CD4-positive, alpha-beta T cell (primary cell): ENCODE data around the gene MED12L. TPM values are rescaled to one million over a fixed set of nuclear protein-coding genes. Genes with fewer than 3 reads are reported as not detected.

Experiments
- ATAC-seq: fragments of 200-7000 bp; cut with Tn5 transposase; one replicate; pipeline ENCODE4 v1.10.0; 2022; ENCODE audit warnings: mild to moderate bottlenecking; ENCODE audit not compliant: poor library complexity
- CTCF ChIA-PET: fragments of 350-600 bp; sonication (Branson Sonifier 250); formaldehyde crosslinking; loops from one replicate; lab custom pipeline; 2021; ENCODE audit warnings: antibody characterized with exemption, inconsistent platforms; lab: Charles Lee
- POLR2A ChIA-PET: fragments of 350-600 bp; sonication (Branson Sonifier 250); formaldehyde crosslinking; loops from one replicate; lab custom pipeline; 2021; ENCODE audit warnings: antibody characterized with exemption, inconsistent platforms; lab: Charles Lee
- DNase-seq, 14 experiments: peaks; one replicate each; pipeline ENCODE4 v3.0.0-alpha.2; 2013 to 2020; ENCODE audit warnings: mixed read lengths in 2 of 14
- H3K27ac ChIP-seq, 2 donors: one replicate each; pipeline versions ENCODE4 v1.5.1 to v1.7.0; 2013; ENCODE audit warnings: low read length in 2 of 2, low read depth in 1 of 2, mild to moderate bottlenecking in 1 of 2
- H3K27me3 ChIP-seq, 2 experiments: 1 replicate in 1 of 2; 2 replicates in 1 of 2; pipeline versions ENCODE4 v1.6.1 to v1.7.0; 2013; ENCODE audit warnings: low read length in 2 of 2, control low read depth in 1 of 2, mild to moderate bottlenecking in 1 of 2, moderate library complexity in 1 of 2; ENCODE audit not compliant: insufficient read depth in 2 of 2, control insufficient read depth in 1 of 2
- H3K36me3 ChIP-seq: one replicate; pipeline ENCODE4 v1.6.1; 2013; ENCODE audit warnings: low read length, control low read depth; ENCODE audit not compliant: insufficient read depth
- H3K4me1 ChIP-seq: one replicate; pipeline ENCODE4 v1.6.1; 2013; ENCODE audit warnings: low read length, control low read depth; ENCODE audit not compliant: insufficient read depth
- H3K4me3 ChIP-seq: one replicate; pipeline ENCODE4 v1.5.1; 2013; ENCODE audit warnings: mild to moderate bottlenecking, low read length, moderate library complexity
- H3K9me3 ChIP-seq, 2 experiments: 1 replicate in 1 of 2; 2 replicates in 1 of 2; pipeline versions ENCODE4 v1.6.1 to v1.7.0; 2013; ENCODE audit warnings: low read length in 2 of 2, mild to moderate bottlenecking in 2 of 2, control low read depth in 1 of 2, moderate library complexity in 1 of 2; ENCODE audit not compliant: control insufficient read depth in 1 of 2, insufficient read depth in 1 of 2
- H3K27ac Mint-ChIP-seq: one replicate; pipeline ENCODE4 v1.8.0; 2020; ENCODE audit warnings: mixed read lengths
- H3K27me3 Mint-ChIP-seq: one replicate; pipeline ENCODE4 v1.8.0; 2021; ENCODE audit warnings: mixed read lengths
- H3K36me3 Mint-ChIP-seq: one replicate; pipeline ENCODE4 v1.8.0; 2021; ENCODE audit warnings: low read depth, mixed read lengths
- H3K4me1 Mint-ChIP-seq: one replicate; pipeline ENCODE4 v1.8.0; 2021; ENCODE audit warnings: low read depth, mixed read lengths
- H3K4me3 Mint-ChIP-seq: one replicate; pipeline ENCODE4 v1.8.0; 2020; ENCODE audit warnings: mild to moderate bottlenecking, mixed read lengths
- H3K9me3 Mint-ChIP-seq: one replicate; pipeline ENCODE4 v1.8.0; 2020; ENCODE audit warnings: mixed read lengths
- CTCF ChIP-seq: fragments of 200-600 bp; IDR thresholded peaks from one replicate; pipeline ENCODE4 v1.8.0; 2022; ENCODE audit warnings: antibody characterized with exemption, mild to moderate bottlenecking
- intact Hi-C, 2 experiments: fragments of 100-400 bp; cut with DNase I in 1 of 2; cut with micrococcal nuclease in 1 of 2; formaldehyde crosslinking; loops; one replicate each; pipeline versions ENCODE4 v1.15.1 to v1.9.0; 2023 to 2025; cut with DNase I, micrococcal nuclease
- total RNA-seq, 174 experiments: library from RNA in 2 of 174; stranded (reverse) in 2 of 174; gene quantifications; one replicate each; pipeline ENCODE4 v1.2.3 and lab custom pipeline; 2021 to 2026

Gene MED12L
- total RNA-seq, 2 experiments from 2014 or later: 0.39 to 0.49 TPM

- ChIA-PET POLR2A (interaction anchor here (0.5 kb wide), 1 partner anchor 232 kb away, joined by 3 read pairs; no protein-coding TSS in a partner anchor), CTCF (no interaction called here)
- H3K4me1 Mint-ChIP-seq: no peaks in the 10 kb centered on the region
- no peak overlapping the region for H3K4me3 Mint-ChIP-seq
- Histone ChIP-seq H3K4me1 (no peaks in the 10 kb centered on the region), H3K27me3 (no peaks in the 10 kb centered on the region), H3K9me3 (no peaks in the 10 kb centered on the region), H3K27ac (no peak overlapping the region), H3K36me3 (no peaks in the 10 kb centered on the region), H3K4me3 (no peak overlapping the region)
- ATAC-seq: no peak
- no peak overlapping the region for H3K27ac Mint-ChIP-seq
- H3K27me3 Mint-ChIP-seq: peaks cover 19% of the 10 kb centered on the region
- H3K9me3 Mint-ChIP-seq: no peaks in the 10 kb centered on the region
- intact Hi-C loops: no loop called here
- no peak for DNase-seq
- H3K36me3 Mint-ChIP-seq: no peaks in the 10 kb centered on the region
- TF ChIP-seq CTCF: no peak
Observed at GRCh38 chr3:151330379-151330778, 244.9 kb downstream of the MED12L start.

- H3K4me1 ChIP-seq: no peaks in the 10 kb centered on the region
- H3K9me3 Mint-ChIP-seq: no peaks in the 10 kb centered on the region
- CTCF ChIA-PET: interaction anchor here (0.9 kb wide), 1 partner anchor 9 kb away, joined by 3 read pairs; no protein-coding TSS in a partner anchor
Observed at GRCh38 chr3:151330899-151331298, 245.4 kb downstream of the MED12L start.

GRCh38 chr3:151331696-151332095 is 246.2 kb downstream of the MED12L start:
- no peaks in the 10 kb centered on the region for H3K4me1 ChIP-seq
- intact Hi-C loops: no loop called here
- Mint-ChIP-seq H3K4me3 (no peak overlapping the region), H3K36me3 (no peaks in the 10 kb centered on the region), H3K9me3 (no peaks in the 10 kb centered on the region), H3K4me1 (no peaks in the 10 kb centered on the region), H3K27ac (no peak overlapping the region), H3K27me3 (peaks cover 11% of the 10 kb centered on the region)
- ATAC-seq (no peak), DNase-seq (no peak)
- ChIA-PET POLR2A (no interaction called here), CTCF (interaction anchor here (0.9 kb wide), 2 partner anchors 9 kb away, joined by 3 read pairs; no protein-coding TSS in a partner anchor)
- no peaks in the 10 kb centered on the region for H3K36me3 ChIP-seq
- H3K27ac ChIP-seq: no peak overlapping the region
- TF ChIP-seq CTCF: no peak
- no peak overlapping the region for H3K4me3 ChIP-seq
- H3K27me3 ChIP-seq: no peaks in the 10 kb centered on the region
- H3K9me3 ChIP-seq: no peaks in the 10 kb centered on the region

More at GRCh38 chr3:151330899-151331298, 245.4 kb downstream of the MED12L start:
- no peaks in the 10 kb centered on the region for H3K36me3 Mint-ChIP-seq
- TF ChIP-seq CTCF: no peak
- H3K4me3 Mint-ChIP-seq: no peak overlapping the region
- H3K27me3 ChIP-seq: no peaks in the 10 kb centered on the region
- H3K27me3 Mint-ChIP-seq: peaks cover 17% of the 10 kb centered on the region
- no peaks in the 10 kb centered on the region for H3K9me3 ChIP-seq
- ATAC-seq (no peak), DNase-seq (no peak)
- H3K27ac Mint-ChIP-seq: no peak overlapping the region
- H3K4me1 Mint-ChIP-seq: no peaks in the 10 kb centered on the region
- no peaks in the 10 kb centered on the region for H3K36me3 ChIP-seq
- intact Hi-C loops: no loop called here
- H3K4me3 ChIP-seq: no peak overlapping the region
- H3K27ac ChIP-seq: no peak overlapping the region
- POLR2A ChIA-PET: interaction anchor here (0.5 kb wide), 1 partner anchor 232 kb away, joined by 3 read pairs; no protein-coding TSS in a partner anchor
